NB4 (cell line): ENCODE measurements around the gene ZIC4.

ENCODE experiments used
- DNase-seq: peaks from one replicate; pipeline ENCODE4 v3.0.0; 2010; ENCODE audit warnings: low read depth
- H3K4me3 ChIP-seq: one replicate; pipeline ENCODE4 v1.5.1; 2011; ENCODE audit warnings: mild to moderate bottlenecking, low read depth, low read length, moderate library complexity
- MYC ChIP-seq: IDR thresholded peaks from 2 replicates; pipeline ENCODE4 v1.6.1; 2011; ENCODE audit warnings: low read depth, low read length
- POLR2A ChIP-seq: IDR thresholded peaks from 2 replicates; pipeline ENCODE4 v1.6.1; 2011; ENCODE audit warnings: mild to moderate bottlenecking; ENCODE audit not compliant: insufficient read length; ENCODE audit errors: extremely low read depth
- TF ChIP-seq, protein P1 (sequence below): IDR thresholded peaks from 2 replicates; pipeline ENCODE4 v1.6.1; 2011; ENCODE audit warnings: low read depth, low read length
- TF ChIP-seq, protein P2 (sequence below): IDR thresholded peaks from one replicate; pipeline ENCODE4 v1.5.1; 2012; ENCODE audit warnings: low read depth, low read length

Gene ZIC4

GRCh38 chr3:147373301-147373700 is 33.0 kb downstream of the ZIC4 start:
- no peak for DNase-seq
- TF ChIP-seq, protein P1, sequence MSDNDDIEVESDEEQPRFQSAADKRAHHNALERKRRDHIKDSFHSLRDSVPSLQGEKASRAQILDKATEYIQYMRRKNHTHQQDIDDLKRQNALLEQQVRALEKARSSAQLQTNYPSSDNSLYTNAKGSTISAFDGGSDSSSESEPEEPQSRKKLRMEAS: no peak
- no peak overlapping the region for H3K4me3 ChIP-seq

GRCh38 chr3:147372525-147373027 is 33.8 kb downstream of the ZIC4 start:
- H3K4me3 ChIP-seq: no peak overlapping the region
- no peak for DNase-seq
- TF ChIP-seq, protein P2, sequence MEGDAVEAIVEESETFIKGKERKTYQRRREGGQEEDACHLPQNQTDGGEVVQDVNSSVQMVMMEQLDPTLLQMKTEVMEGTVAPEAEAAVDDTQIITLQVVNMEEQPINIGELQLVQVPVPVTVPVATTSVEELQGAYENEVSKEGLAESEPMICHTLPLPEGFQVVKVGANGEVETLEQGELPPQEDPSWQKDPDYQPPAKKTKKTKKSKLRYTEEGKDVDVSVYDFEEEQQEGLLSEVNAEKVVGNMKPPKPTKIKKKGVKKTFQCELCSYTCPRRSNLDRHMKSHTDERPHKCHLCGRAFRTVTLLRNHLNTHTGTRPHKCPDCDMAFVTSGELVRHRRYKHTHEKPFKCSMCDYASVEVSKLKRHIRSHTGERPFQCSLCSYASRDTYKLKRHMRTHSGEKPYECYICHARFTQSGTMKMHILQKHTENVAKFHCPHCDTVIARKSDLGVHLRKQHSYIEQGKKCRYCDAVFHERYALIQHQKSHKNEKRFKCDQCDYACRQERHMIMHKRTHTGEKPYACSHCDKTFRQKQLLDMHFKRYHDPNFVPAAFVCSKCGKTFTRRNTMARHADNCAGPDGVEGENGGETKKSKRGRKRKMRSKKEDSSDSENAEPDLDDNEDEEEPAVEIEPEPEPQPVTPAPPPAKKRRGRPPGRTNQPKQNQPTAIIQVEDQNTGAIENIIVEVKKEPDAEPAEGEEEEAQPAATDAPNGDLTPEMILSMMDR: no peak
- TF ChIP-seq, protein P1: no peak
- TF ChIP-seq POLR2A (no peak), MYC (no peak)

DNA sequence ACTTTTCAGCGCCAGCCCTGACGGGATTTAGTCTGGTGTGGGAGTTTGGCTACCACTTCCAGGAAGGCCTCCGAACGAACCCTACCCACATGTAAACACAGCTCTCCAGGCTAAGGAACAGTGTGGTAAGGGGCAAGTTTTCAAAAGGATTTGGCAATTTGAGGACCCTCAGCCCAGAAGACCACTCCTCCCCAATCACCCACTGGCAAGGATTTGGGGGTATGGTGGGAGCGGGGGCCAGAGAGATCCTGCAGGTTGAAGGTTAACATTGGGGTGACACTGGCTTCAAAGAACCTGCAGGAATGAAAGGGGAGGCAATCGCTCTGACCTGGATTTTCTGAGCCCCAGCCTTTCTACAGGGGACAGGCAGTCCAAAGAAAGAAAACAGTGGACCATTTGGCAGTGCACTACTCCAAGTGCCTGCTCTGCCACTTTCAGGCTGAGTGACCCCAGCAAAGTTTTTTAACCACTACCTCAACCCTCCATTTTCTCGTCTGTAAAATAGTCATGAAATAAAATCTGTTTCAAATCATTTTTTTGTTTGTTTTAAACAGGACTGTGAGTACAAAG is 34.5 kb downstream of the ZIC4 start:
- DNase-seq: no peak
- H3K4me3 ChIP-seq: no peak overlapping the region
- TF ChIP-seq, protein P2: no peak
- no peak for TF ChIP-seq POLR2A
- TF ChIP-seq, protein P1: no peak
- no peak for TF ChIP-seq MYC

DNA sequence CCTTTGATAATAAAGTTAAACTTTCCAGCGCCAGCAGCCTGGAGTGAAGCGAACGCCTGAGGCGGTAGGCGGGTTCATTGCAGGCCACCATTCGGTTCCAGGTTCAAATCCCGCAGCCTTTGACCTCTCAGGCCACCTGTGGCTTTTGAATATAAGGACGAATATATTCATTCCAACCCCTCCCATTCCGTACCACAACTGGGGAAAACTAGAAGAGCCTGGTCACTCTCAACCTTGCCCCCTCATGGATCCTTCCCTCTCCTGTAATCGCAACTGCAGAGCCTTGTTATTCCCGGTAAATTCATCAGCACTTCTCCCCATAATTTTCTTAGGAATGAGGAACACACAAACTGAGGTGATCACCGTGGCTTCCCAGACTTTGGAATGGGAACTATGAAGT is 35.2 kb downstream of the ZIC4 start:
- H3K4me3 ChIP-seq: no peak overlapping the region
- no peak for DNase-seq
- TF ChIP-seq POLR2A: no peak
- TF ChIP-seq, protein P2: no peak
- TF ChIP-seq, protein P1: no peak
- TF ChIP-seq MYC: no peak

DNA sequence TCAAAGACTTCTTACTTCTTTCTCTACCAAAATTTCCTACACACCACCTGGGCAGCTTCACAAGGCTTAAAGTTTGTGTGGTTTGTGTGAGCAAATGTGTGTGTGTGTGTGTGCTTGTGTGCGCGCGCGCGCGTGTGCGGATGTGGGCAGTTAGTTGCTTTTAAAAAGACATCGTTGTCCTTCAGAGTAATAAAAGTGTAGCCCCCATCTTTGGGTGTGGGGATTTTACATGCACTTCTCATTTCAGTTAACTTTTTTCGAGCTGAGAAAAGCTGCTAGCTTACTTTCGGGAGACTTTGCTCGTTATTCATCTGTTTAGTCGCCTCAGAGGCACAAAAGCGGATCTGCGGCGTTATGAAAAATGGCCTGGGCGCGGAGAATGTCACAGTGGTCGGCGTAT is 36.0 kb downstream of the ZIC4 start:
- DNase-seq: no peak
- TF ChIP-seq, protein P1: no peak
- TF ChIP-seq POLR2A: no peak
- no peak for TF ChIP-seq MYC
- TF ChIP-seq, protein P2: no peak
- no peak overlapping the region for H3K4me3 ChIP-seq

GRCh38 chr3:147369661-147370123 is 36.7 kb downstream of the ZIC4 start:
- no peak for DNase-seq
- TF ChIP-seq, protein P2: no peak
- TF ChIP-seq, protein P1: no peak
- TF ChIP-seq MYC (no peak), POLR2A (no peak)
- H3K4me3 ChIP-seq: no peak overlapping the region
